ENCODE results near the gene RSRC2. TPM values are rescaled to one million over a fixed set of nuclear protein-coding genes. Genes with fewer than 3 reads are reported as not detected.
"Not testable (repeated sequence)": the region's sequence is repeated elsewhere in the genome, so short reads cannot be mapped to it uniquely, and the experiment has no call there.

The RSRC2 gene
- total RNA-seq, 1 donor from 2014 or later: 83.3 TPM

- no peak for DNase-seq (ENCODE audit: low read depth)
Measured at GRCh38 chr12:122518908-122519307, 7.8 kb downstream of the RSRC2 start.

- DNase-seq (ENCODE audit: low read depth): peak; percentile 97
Measured at GRCh38 chr12:122517877-122518276, 8.9 kb downstream of the RSRC2 start.

DNA sequence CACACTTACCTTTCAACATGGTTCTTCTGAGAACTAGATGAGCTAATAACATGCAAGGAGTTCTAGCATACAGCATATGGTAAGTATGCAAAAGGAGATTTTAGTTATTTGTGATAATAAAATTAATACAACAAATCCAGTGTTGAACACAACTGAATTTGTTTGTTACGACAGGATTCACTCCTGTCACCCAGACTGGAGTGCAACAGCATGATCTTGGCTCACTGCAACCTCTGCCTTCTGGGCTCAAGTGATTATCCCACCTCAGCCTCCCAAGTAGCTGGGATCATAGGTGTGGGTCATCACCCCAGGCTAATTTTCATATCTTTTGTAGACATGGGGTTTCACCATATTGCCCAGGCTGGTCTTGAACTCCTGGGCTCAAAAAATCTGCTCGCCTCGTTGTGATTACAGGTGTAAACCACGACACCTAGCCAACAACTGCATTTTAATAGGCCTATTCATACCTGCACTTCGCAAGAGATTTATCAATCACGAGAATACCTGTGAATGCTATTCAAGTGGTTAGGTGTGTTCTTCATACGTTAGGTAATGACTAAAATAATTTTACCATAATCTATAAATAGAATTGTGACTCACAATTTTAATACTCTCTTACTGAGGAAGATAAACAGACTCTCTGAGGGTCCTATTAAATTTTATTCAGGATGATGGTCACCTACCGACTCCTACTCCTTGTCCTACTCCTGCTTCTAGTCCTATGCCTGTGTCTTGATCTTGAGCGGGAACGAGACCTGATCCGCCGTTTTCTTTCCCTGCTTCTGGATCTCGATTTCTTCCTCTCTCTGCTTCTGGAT is 10.0 kb downstream of the RSRC2 start:
- no peak for DNase-seq (ENCODE audit: low read depth)

DNA sequence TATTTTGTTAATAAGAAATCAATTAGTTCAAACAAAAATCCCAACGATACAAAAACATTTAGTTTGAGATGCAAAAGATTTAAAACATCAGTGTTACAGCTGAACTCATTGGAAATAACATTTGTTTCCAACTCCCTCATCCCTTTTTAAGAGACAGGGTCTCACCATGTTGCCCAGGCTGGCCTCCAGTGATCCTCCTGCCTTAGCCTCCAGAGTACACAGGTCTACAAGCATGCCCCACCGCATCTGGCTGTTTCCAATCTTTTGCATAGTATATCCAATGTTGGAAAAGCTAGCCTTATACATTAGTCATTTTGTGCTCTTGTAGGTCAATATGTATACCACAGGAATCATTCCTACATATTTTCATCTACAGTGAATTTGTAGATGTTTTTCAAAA is 11.5 kb downstream of the RSRC2 start:
- DNase-seq (ENCODE audit: low read depth): no peak

DNA sequence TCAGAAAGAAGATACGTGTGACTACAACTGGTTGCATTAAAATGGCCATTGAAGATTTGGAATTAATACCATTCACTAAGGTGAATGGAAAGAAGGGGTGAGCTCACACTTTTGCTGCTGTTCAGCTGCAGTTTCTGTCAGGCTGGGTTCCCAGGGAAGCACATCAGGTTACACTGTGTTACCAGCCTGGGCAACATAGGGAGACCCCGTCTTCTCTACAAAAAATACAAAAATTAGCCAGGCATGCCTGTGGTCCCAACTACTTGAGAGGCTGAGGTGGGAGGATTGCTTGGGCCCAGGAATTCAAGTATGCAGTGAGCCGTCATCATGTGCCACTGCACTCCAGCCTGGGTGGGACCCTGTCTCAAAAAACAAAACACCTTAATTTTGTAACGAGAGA is 13.1 kb downstream of the RSRC2 start:
- DNase-seq (ENCODE audit: low read depth): no peak

- DNase-seq (ENCODE audit: low read depth): not testable (repeated sequence)
Measured at GRCh38 chr12:122513028-122513427, 13.7 kb downstream of the RSRC2 start.

- DNase-seq (ENCODE audit: low read depth): no peak
Measured at GRCh38 chr12:122508163-122508562, 18.6 kb downstream of the RSRC2 start.

DNA sequence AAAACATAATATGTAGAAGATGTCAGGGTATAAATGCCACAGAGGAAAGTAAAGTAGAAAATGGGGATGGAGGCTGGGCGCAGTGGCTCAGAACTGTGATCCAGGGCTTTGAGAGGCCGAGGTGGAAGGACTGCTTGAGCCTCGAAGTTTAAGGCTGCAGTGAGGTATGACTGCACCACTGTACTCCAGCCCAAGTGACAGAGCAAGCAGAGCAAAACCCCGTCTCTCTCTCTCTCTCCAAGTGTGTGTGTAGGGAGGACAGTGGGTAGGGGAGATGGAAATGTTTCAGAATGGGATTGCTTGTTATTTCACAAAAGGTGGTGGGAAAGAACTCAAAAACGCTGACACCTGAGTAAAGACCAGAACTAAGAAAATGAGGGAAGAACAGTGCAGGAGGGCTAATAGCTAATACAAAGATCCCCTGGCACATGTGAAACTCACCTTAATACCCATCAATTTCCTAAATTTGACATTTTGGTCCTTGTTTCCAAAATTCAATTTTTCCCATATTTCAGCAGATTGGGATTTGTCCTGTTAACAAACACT is 20.3 kb downstream of the RSRC2 start:
- DNase-seq (ENCODE audit: low read depth): no peak

DNA sequence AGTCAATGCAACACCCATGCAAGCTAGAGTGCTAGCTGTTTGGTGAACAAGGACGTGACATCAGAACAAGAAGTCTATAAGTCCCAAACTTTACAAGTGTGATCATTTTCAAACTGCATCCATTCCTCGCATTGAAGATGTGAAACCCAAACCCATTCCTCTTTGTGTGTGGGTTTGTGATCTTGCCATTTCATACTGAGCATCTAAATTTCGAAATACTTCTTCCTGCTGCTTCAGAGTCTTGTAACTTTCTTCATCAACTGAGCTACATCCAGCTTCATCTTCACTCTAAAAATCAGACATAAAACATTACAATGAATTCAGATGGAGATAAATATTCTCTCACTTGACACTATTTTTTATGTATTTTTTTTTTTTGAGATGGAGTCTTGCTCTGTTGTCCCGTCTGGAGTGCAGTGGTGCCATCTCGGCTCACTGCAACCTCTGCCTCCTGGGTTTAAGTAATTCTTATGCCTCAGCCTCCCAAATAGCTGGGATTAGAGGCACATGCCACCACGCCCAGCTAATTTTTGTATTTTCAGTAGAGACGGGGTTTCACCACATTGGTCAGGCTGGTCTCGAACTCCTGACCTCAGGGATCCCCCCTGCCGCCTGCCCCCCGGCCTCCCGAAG is 21.2 kb downstream of the RSRC2 start:
- no peak for DNase-seq (ENCODE audit: low read depth)

DNA sequence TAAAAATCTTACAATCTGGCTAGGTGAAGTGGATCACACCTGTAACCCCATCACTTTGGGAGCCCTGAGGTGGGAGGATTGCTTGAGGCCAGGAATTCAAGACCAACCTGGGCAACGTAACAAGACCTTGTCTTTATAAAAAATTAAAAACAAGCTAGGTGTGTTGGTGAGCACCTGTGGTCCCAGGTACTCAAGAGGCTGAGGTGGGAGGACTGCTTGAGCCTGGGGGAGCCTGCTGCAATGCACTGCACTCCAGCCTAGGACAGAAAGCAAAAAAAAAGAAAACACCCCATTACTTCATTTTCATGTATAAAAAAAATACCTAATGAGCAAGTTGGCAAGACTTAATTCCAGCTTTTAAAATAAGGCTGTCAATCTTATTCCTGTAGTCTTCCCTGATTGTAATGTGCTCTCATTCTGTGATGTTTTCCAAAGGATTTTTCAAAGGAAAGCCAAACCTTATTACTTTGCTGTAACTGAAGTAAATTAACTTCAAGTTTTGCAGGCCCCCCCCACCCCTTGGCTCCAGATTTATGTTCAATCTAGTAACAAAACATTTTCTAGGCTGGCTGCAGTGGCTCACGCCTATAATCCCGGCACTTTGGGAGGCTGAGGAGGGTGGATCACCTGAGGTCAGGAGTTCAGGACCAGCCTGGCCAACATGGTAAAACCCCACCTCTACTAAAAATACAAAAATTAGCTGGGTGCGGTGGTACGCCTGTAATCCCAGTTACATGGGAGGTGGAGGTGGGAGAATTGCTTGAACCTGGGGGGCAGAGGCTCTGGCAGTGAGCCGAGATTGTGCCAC is 22.7 kb downstream of the RSRC2 start:
- DNase-seq (ENCODE audit: low read depth): no peak

GRCh38 chr12:122503147-122503751 is 23.5 kb downstream of the RSRC2 start:
- DNase-seq (ENCODE audit: low read depth): no peak

- no peak for DNase-seq (ENCODE audit: low read depth)
Measured at GRCh38 chr12:122501489-122501989, 25.2 kb downstream of the RSRC2 start.

DNA sequence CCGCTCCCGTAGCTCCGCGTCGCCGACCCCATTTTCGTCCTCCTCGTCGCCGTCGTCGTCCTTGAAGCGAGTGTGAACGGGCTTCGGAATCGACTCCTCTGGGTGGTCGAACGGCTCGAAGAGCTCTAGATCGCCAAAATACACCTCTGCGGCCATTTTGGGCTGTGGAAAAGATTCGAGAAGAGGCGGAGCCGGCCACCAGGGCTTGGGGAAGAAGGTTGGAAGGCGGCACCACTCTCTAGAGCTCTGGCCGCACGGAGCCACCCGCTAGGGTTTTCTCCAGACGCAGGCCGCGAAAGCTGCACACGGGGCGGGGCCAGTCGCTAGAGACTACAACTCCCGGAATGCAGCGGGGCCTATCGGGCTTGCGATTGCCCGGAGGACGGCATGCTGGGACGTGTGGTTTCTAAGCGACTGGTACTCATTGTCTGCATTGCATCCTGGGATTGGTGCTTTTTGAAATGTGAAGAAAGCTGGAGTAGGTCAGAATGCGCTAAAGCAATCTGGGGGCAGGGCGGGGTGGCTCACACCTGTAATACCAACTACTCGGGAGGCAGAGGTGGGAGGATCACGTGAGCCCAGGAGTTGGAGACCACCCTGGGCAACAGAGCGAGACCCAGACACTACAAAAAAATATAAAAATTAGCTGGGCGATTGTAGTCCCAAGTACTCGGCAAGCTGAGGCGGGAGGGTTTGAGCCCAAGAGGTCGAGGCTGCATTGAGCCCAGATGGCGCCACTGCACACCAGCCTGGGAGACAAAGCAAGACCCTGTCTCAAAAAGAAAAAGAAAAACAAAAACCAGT is 25.8 kb downstream of the RSRC2 start, which contains the start of gene ZCCHC8:
ZCCHC8 (minus strand) TSS at position 248 of the 804 bp plus-strand sequence; CDS start at position 156, 92 bp downstream.
- peak; percentile 98 for DNase-seq (ENCODE audit: low read depth)

GRCh38 chr12:122499991-122500684 is 26.6 kb downstream of the RSRC2 start:
- peak; percentile 78 for DNase-seq (ENCODE audit: low read depth)

GRCh38 chr12:122495258-122495657 is 31.5 kb downstream of the RSRC2 start:
- DNase-seq (ENCODE audit: low read depth): no peak

- DNase-seq (ENCODE audit: low read depth): not testable (repeated sequence)
Measured at GRCh38 chr12:122493222-122493621, 33.5 kb downstream of the RSRC2 start.

DNA sequence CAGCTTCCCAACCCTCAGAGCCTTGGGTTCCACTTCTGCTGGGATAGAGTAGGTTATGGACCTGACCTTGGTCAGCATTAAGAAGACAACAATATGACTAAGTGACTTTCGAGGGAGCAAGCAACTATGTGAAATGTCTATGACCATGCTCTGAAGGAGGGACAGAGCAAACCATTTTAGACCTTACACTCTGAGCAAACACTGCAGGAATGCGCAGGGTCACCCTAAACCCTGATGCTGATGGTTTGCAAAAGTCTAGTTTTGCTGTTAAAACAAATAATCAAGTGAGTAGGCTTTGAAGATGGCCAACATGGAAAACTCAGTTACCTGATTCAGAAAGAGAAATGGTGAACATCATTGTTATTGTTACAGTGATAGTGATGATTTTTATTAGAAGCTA is 34.7 kb downstream of the RSRC2 start:
- no peak for DNase-seq (ENCODE audit: low read depth)

- no peak for DNase-seq (ENCODE audit: low read depth)
Measured at GRCh38 chr12:122489038-122489437, 37.7 kb downstream of the RSRC2 start.

- not testable (repeated sequence) for DNase-seq (ENCODE audit: low read depth)
Measured at GRCh38 chr12:122487807-122488206, 38.9 kb downstream of the RSRC2 start.

All from myocyte (in vitro differentiated cells).